ENCODE measurements around the gene FANCD2.
A peak's percentile ranks its signal among the peaks of the same experiment; 100 is the strongest.

The FANCD2 gene

GRCh38 chr3:10115326-10116137 is 89.3 kb downstream of the FANCD2 start, which contains the start of gene BRK1:
BRK1 (plus strand) TSS chr3:10115675; CDS start chr3:10115702, 27 bp downstream.
- peak within 1 kb of the TSS; percentile 61 for H3K27ac ChIP-seq (ENCODE audit: low read depth, low read length)
- peaks cover 29% of the 10 kb centered on the region for H3K4me1 ChIP-seq (ENCODE audit: control insufficient read depth, low read length)

DNA sequence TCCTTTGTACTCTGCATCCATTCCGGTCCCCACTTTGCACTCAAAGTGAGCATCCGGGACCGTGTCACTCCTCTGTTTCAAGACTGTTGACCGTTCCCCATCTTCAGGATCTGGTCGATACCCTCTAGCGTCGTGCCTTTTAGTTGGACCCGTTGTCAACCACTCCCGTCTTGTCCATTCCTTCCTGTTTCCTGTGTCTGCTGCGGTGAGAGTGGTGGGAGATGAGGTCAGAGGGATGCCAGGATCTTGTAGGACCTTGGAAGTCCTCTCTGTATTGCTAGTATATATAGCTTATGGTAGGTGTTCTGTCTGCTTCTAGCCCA is 89.9 kb downstream of the FANCD2 start:
- Histone ChIP-seq H3K4me3 (ENCODE audit: low read length) (peak overlapping the region; percentile 92), H3K27ac (ENCODE audit: low read depth, low read length) (peak overlapping the region; percentile 61), H3K9me2 (replicated peaks; ENCODE audit: control insufficient read depth, low read length) (no peaks in the 10 kb centered on the region), H3K36me3 (ENCODE audit: control insufficient read depth, low read length) (peaks cover 48% of the 10 kb centered on the region), H3F3A (ENCODE audit: control insufficient read depth, insufficient read depth) (0 out of 2 replicates have a peak, but pooled peaks cover 3% of the 10 kb centered on the region), H4K20me1 (ENCODE audit: control insufficient read depth, insufficient read depth, low read depth, low read length) (peaks cover 26% of the 10 kb centered on the region), H3K27me3 (ENCODE audit: control insufficient read depth, low read length) (no peaks in the 10 kb centered on the region), H3K9me3 (ENCODE audit: control insufficient read depth, insufficient read depth, low read length) (no peaks in the 10 kb centered on the region), H3K4me1 (ENCODE audit: control insufficient read depth, low read length) (peaks cover 29% of the 10 kb centered on the region), H3K79me2 (ENCODE audit: control insufficient read depth, low read length) (peaks cover 60% of the 10 kb centered on the region), H3K4me2 (ENCODE audit: low read length) (peak overlapping the region; percentile 98)
- no peak for TF ChIP-seq EZH2phosphoT487 (IDR thresholded peaks at IDR 0.05; ENCODE audit: borderline replicate concordance, low read length)
- TF ChIP-seq CTCF (IDR thresholded peaks at IDR 0.05; ENCODE audit: low read depth, low read length, poor library complexity, severe bottlenecking) = no peak

More at GRCh38 chr3:10115326-10116137, 89.3 kb downstream of the FANCD2 start, which contains the start of gene BRK1:
- peak within 1 kb of the TSS; percentile 92 for H3K4me3 ChIP-seq (ENCODE audit: low read length)
- H3F3A ChIP-seq (ENCODE audit: control insufficient read depth, insufficient read depth) = 0 out of 2 replicates have a peak, but pooled peaks cover 3% of the 10 kb centered on the region
- TF ChIP-seq EZH2phosphoT487 (IDR thresholded peaks at IDR 0.05; ENCODE audit: borderline replicate concordance, low read length) (no peak), CTCF (IDR thresholded peaks at IDR 0.05; ENCODE audit: low read depth, low read length, poor library complexity, severe bottlenecking) (no peak)
- H3K4me2 ChIP-seq (ENCODE audit: low read length) = peak within 1 kb of the TSS; percentile 98
- H3K9me2 ChIP-seq (replicated peaks; ENCODE audit: control insufficient read depth, low read length) = no peaks in the 10 kb centered on the region
- H3K36me3 ChIP-seq (ENCODE audit: control insufficient read depth, low read length) = peaks cover 43% of the 10 kb centered on the region
- H4K20me1 ChIP-seq (ENCODE audit: control insufficient read depth, insufficient read depth, low read depth, low read length) = peaks cover 26% of the 10 kb centered on the region
- H3K9me3 ChIP-seq (ENCODE audit: control insufficient read depth, insufficient read depth, low read length) = no peaks in the 10 kb centered on the region
- H3K27me3 ChIP-seq (ENCODE audit: control insufficient read depth, low read length) = no peaks in the 10 kb centered on the region
- H3K79me2 ChIP-seq (ENCODE audit: control insufficient read depth, low read length) = peaks cover 54% of the 10 kb centered on the region

GRCh38 chr3:10116928-10117327 is 90.7 kb downstream of the FANCD2 start:
- no peaks in the 10 kb centered on the region for H3K27me3 ChIP-seq (ENCODE audit: control insufficient read depth, low read length)
- no peaks in the 10 kb centered on the region for H3K9me2 ChIP-seq (replicated peaks; ENCODE audit: control insufficient read depth, low read length)
- no peak for TF ChIP-seq EZH2phosphoT487 (IDR thresholded peaks at IDR 0.05; ENCODE audit: borderline replicate concordance, low read length)
- TF ChIP-seq CTCF (IDR thresholded peaks at IDR 0.05; ENCODE audit: low read depth, low read length, poor library complexity, severe bottlenecking) = no peak
- H3K4me1 ChIP-seq (ENCODE audit: control insufficient read depth, low read length) = peaks cover 29% of the 10 kb centered on the region
- peak overlapping the region; percentile 92 for H3K4me3 ChIP-seq (ENCODE audit: low read length)
- peaks cover 26% of the 10 kb centered on the region for H4K20me1 ChIP-seq (ENCODE audit: control insufficient read depth, insufficient read depth, low read depth, low read length)
- peaks cover 53% of the 10 kb centered on the region for H3K36me3 ChIP-seq (ENCODE audit: control insufficient read depth, low read length)
- peak overlapping the region; percentile 98 for H3K4me2 ChIP-seq (ENCODE audit: low read length)
- no peak overlapping the region for H3K27ac ChIP-seq (ENCODE audit: low read depth, low read length)
- peaks cover 68% of the 10 kb centered on the region for H3K79me2 ChIP-seq (ENCODE audit: control insufficient read depth, low read length)
- H3F3A ChIP-seq (ENCODE audit: control insufficient read depth, insufficient read depth) = 0 out of 2 replicates have a peak, but pooled peaks cover 1% of the 10 kb centered on the region
- H3K9me3 ChIP-seq (ENCODE audit: control insufficient read depth, insufficient read depth, low read length) = no peaks in the 10 kb centered on the region
